WTC11 (cell line): Measurements from ENCODE around the gene WDSUB1. TPM values are rescaled to one million over a fixed set of nuclear protein-coding genes. Genes with fewer than 3 reads are reported as not detected.

Experiments used
- ATAC-seq: fragments of 200-7000 bp; cut with Tn5 transposase; 2 replicates; pipeline ENCODE4 v1.10.0; 2021; ENCODE audit warnings: mild to moderate bottlenecking, moderate library complexity
- CTCF ChIA-PET: fragments of 300-600 bp; sonication (Branson Sonifier 250); formaldehyde crosslinking; loops from one replicate; lab custom pipeline; 2021; ENCODE audit warnings: antibody characterized with exemption; lab: Charles Lee
- POLR2A ChIA-PET: fragments of 350-600 bp; sonication (Branson Sonifier 250); formaldehyde crosslinking; loops from one replicate; lab custom pipeline; 2021; ENCODE audit warnings: antibody characterized with exemption; lab: Charles Lee
- DNase-seq: peaks from one replicate; pipeline ENCODE4 v3.0.0; 2021; ENCODE audit warnings: low spot score
- H3K27ac Mint-ChIP-seq: 2 replicates; pipeline ENCODE4 v1.8.0; 2021; ENCODE audit warnings: mixed read lengths
- H3K27me3 Mint-ChIP-seq: 2 replicates; pipeline ENCODE4 v1.8.0; 2021; ENCODE audit warnings: low read depth, mild to moderate bottlenecking, moderate library complexity, mixed read lengths
- H3K36me3 Mint-ChIP-seq: 2 replicates; pipeline ENCODE4 v1.8.0; 2021; ENCODE audit warnings: mixed read lengths
- H3K4me1 Mint-ChIP-seq: 2 replicates; pipeline ENCODE4 v1.8.0; 2022; ENCODE audit warnings: mixed read lengths
- H3K4me3 Mint-ChIP-seq: 2 replicates; pipeline ENCODE4 v1.8.0; 2021; ENCODE audit warnings: mild to moderate bottlenecking, moderate library complexity, mixed read lengths
- H3K9me3 Mint-ChIP-seq: 2 replicates; pipeline ENCODE4 v1.8.0; 2021; ENCODE audit warnings: mixed read lengths
- CREM ChIP-seq: sonication (generic); formaldehyde crosslinking; IDR thresholded peaks from 2 replicates; pipeline ENCODE4 v1.8.1; 2022; ENCODE audit warnings: mild to moderate bottlenecking, missing genetic modification reagents, moderate library complexity
- EMX1 ChIP-seq: fragments of 250-450 bp; sonication (Bioruptor Pico); IDR thresholded peaks from 2 replicates; pipeline ENCODE4 v1.8.0; 2021; ENCODE audit warnings: mild to moderate bottlenecking
- ESRRA ChIP-seq: sonication (generic); formaldehyde crosslinking; IDR thresholded peaks from 2 replicates; pipeline ENCODE4 v1.8.1; 2022; ENCODE audit warnings: mild to moderate bottlenecking, missing genetic modification reagents, borderline replicate concordance
- FOXJ3 ChIP-seq: sonication (generic); formaldehyde crosslinking; IDR thresholded peaks from 2 replicates; pipeline ENCODE4 v1.9.0; 2021; ENCODE audit warnings: missing genetic modification reagents, mild to moderate bottlenecking, borderline replicate concordance
- GABPB1 ChIP-seq: sonication (generic); formaldehyde crosslinking; IDR thresholded peaks from 2 replicates; pipeline ENCODE4 v1.8.1; 2023; ENCODE audit warnings: mild to moderate bottlenecking, missing genetic modification reagents
- GRHL2 ChIP-seq: fragments of 250-450 bp; sonication (Bioruptor Pico); IDR thresholded peaks from 2 replicates; pipeline ENCODE4 v1.8.0; 2022; ENCODE audit warnings: mild to moderate bottlenecking, moderate library complexity; ENCODE audit not compliant: insufficient replicate concordance, severe bottlenecking
- RELA ChIP-seq: sonication (generic); formaldehyde crosslinking; IDR thresholded peaks from 2 replicates; pipeline ENCODE4 v1.8.1; 2022; ENCODE audit warnings: missing genetic modification reagents, mild to moderate bottlenecking, borderline replicate concordance
- TEAD4 ChIP-seq: sonication (generic); formaldehyde crosslinking; IDR thresholded peaks from 2 replicates; pipeline ENCODE4 v1.8.0; 2022; ENCODE audit warnings: mild to moderate bottlenecking, missing genetic modification reagents
- ZBTB21 ChIP-seq: sonication (generic); formaldehyde crosslinking; IDR thresholded peaks from 2 replicates; pipeline ENCODE4 v1.8.1; 2023; ENCODE audit warnings: mild to moderate bottlenecking, missing genetic modification reagents, borderline replicate concordance
- ZNF317 ChIP-seq: sonication (generic); formaldehyde crosslinking; IDR thresholded peaks from 2 replicates; pipeline ENCODE4 v1.8.1; 2023; ENCODE audit warnings: low read depth, mild to moderate bottlenecking, moderate library complexity, missing genetic modification reagents, borderline replicate concordance
- total RNA-seq: library from RNA; stranded (reverse); gene quantifications from 3 replicates; pipeline ENCODE4 v1.2.3, GENCODE V29; 2021
- TF ChIP-seq, protein P1 (sequence below): sonication (generic); formaldehyde crosslinking; IDR thresholded peaks from 2 replicates; pipeline ENCODE4 v1.8.1; 2023; ENCODE audit warnings: mild to moderate bottlenecking, missing genetic modification reagents
- TF ChIP-seq, protein P2 (sequence below): fragments of 200-600 bp; IDR thresholded peaks from 2 replicates; pipeline ENCODE4 v1.8.0; 2022; ENCODE audit warnings: antibody characterized with exemption
- TF ChIP-seq, protein P3 (sequence below): sonication (generic); formaldehyde crosslinking; IDR thresholded peaks from 2 replicates; pipeline ENCODE4 v1.8.0; 2023; ENCODE audit warnings: missing genetic modification reagents
- TF ChIP-seq, protein P4 (sequence below): sonication (generic); formaldehyde crosslinking; conservative IDR thresholded peaks from 2 replicates; pipeline ENCODE4 v1.8.1; 2023; ENCODE audit warnings: mild to moderate bottlenecking, low read depth, missing genetic modification reagents, moderate library complexity
- TF ChIP-seq, protein P5 (sequence below): sonication (generic); formaldehyde crosslinking; IDR thresholded peaks from 2 replicates; pipeline ENCODE4 v1.8.1; 2022; ENCODE audit warnings: low read depth, mild to moderate bottlenecking, moderate library complexity, missing genetic modification reagents, borderline replicate concordance
- TF ChIP-seq, protein P6 (sequence below): sonication (generic); formaldehyde crosslinking; conservative IDR thresholded peaks from 2 replicates; pipeline ENCODE4 v1.8.1; 2022; ENCODE audit warnings: mild to moderate bottlenecking, missing genetic modification reagents

The WDSUB1 gene
- total RNA-seq, 1 experiment from 2014 or later: 5.8 TPM

DNA sequence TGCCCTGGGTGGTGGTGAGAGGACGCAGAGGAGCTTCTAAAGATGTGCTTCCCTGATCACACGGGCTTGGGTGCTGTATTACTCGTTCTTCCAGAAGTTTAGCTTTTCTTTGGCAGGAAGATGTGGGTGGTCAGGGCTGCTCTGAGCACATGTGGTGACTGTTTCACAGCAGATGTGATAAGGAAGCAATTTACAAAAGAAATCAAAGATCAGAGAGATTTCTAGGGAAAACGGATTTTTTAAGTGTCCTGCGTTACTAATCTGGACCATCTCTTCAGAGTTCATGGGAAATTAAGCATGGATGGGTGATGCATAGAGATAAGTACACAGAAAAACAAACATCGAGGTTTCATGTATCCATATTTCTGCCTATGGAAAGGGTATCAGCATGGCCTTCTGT, 99.4 kb downstream of the WDSUB1 start:
- TF ChIP-seq RELA (CRISPR knock-in tag) (no peak), ZBTB21 (CRISPR knock-in tag) (no peak), GRHL2 (CRISPR knock-in tag) (no peak), FOXJ3 (CRISPR knock-in tag) (no peak)
- TF ChIP-seq, protein P1, sequence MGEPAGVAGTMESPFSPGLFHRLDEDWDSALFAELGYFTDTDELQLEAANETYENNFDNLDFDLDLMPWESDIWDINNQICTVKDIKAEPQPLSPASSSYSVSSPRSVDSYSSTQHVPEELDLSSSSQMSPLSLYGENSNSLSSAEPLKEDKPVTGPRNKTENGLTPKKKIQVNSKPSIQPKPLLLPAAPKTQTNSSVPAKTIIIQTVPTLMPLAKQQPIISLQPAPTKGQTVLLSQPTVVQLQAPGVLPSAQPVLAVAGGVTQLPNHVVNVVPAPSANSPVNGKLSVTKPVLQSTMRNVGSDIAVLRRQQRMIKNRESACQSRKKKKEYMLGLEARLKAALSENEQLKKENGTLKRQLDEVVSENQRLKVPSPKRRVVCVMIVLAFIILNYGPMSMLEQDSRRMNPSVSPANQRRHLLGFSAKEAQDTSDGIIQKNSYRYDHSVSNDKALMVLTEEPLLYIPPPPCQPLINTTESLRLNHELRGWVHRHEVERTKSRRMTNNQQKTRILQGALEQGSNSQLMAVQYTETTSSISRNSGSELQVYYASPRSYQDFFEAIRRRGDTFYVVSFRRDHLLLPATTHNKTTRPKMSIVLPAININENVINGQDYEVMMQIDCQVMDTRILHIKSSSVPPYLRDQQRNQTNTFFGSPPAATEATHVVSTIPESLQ (CRISPR knock-in tag): no peak
- TF ChIP-seq, protein P2, sequence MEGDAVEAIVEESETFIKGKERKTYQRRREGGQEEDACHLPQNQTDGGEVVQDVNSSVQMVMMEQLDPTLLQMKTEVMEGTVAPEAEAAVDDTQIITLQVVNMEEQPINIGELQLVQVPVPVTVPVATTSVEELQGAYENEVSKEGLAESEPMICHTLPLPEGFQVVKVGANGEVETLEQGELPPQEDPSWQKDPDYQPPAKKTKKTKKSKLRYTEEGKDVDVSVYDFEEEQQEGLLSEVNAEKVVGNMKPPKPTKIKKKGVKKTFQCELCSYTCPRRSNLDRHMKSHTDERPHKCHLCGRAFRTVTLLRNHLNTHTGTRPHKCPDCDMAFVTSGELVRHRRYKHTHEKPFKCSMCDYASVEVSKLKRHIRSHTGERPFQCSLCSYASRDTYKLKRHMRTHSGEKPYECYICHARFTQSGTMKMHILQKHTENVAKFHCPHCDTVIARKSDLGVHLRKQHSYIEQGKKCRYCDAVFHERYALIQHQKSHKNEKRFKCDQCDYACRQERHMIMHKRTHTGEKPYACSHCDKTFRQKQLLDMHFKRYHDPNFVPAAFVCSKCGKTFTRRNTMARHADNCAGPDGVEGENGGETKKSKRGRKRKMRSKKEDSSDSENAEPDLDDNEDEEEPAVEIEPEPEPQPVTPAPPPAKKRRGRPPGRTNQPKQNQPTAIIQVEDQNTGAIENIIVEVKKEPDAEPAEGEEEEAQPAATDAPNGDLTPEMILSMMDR: no peak
- TF ChIP-seq, protein P3, sequence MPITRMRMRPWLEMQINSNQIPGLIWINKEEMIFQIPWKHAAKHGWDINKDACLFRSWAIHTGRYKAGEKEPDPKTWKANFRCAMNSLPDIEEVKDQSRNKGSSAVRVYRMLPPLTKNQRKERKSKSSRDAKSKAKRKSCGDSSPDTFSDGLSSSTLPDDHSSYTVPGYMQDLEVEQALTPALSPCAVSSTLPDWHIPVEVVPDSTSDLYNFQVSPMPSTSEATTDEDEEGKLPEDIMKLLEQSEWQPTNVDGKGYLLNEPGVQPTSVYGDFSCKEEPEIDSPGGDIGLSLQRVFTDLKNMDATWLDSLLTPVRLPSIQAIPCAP: no peak
- TF ChIP-seq, protein P4, sequence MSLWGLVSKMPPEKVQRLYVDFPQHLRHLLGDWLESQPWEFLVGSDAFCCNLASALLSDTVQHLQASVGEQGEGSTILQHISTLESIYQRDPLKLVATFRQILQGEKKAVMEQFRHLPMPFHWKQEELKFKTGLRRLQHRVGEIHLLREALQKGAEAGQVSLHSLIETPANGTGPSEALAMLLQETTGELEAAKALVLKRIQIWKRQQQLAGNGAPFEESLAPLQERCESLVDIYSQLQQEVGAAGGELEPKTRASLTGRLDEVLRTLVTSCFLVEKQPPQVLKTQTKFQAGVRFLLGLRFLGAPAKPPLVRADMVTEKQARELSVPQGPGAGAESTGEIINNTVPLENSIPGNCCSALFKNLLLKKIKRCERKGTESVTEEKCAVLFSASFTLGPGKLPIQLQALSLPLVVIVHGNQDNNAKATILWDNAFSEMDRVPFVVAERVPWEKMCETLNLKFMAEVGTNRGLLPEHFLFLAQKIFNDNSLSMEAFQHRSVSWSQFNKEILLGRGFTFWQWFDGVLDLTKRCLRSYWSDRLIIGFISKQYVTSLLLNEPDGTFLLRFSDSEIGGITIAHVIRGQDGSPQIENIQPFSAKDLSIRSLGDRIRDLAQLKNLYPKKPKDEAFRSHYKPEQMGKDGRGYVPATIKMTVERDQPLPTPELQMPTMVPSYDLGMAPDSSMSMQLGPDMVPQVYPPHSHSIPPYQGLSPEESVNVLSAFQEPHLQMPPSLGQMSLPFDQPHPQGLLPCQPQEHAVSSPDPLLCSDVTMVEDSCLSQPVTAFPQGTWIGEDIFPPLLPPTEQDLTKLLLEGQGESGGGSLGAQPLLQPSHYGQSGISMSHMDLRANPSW (CRISPR knock-in tag): no peak
- ATAC-seq (no peak), DNase-seq (no peak)
- POLR2A ChIA-PET: no interaction called here
- peak overlapping the region; percentile 88; the same call in 1 of the 2 replicates for H3K27ac Mint-ChIP-seq
- no peaks in the 10 kb centered on the region for H3K27me3 Mint-ChIP-seq
- CTCF ChIA-PET: interaction anchor here (0.9 to 1.4 kb wide), 3 partner anchors 9 to 100 kb away, joined by 3 read pairs; partner anchors contain the start of gene WDSUB1
- H3K4me3 Mint-ChIP-seq: no peak overlapping the region
- peaks cover 4% of the 10 kb centered on the region; the same call in 1 of the 2 replicates for H3K4me1 Mint-ChIP-seq
- no peaks in the 10 kb centered on the region for H3K9me3 Mint-ChIP-seq
- H3K36me3 Mint-ChIP-seq: peaks cover 3% of the 10 kb centered on the region

DNA sequence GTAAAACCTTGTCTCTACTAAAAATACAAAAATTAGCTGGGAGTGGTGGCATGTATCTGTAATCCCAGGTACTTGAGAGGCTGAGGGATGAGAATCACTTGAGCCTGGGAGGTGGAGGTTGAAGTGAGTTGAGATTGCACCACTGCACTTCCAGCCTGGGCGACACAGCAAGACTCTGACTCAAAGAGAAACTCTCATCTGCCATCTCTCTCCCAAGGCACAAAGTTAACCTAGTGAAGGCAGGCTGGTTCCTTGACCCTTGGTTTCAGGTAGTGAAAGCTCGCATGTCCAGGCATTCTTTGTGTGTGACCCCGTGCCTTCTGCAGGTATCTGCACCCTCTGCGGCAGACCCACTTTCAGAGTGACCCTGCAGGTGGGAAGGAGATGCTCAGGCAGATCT, 100.0 kb downstream of the WDSUB1 start:
- CTCF ChIA-PET: interaction anchor here (0.9 to 1.5 kb wide), 4 partner anchors 10 to 100 kb away, joined by 3 read pairs; partner anchors contain the start of gene WDSUB1
- POLR2A ChIA-PET: no interaction called here
- Mint-ChIP-seq H3K36me3 (peaks cover 3% of the 10 kb centered on the region), H3K9me3 (no peaks in the 10 kb centered on the region), H3K27me3 (no peaks in the 10 kb centered on the region), H3K4me1 (peaks cover 4% of the 10 kb centered on the region; the same call in 1 of the 2 replicates), H3K27ac (no peak overlapping the region), H3K4me3 (no peak overlapping the region)
- DNase-seq (no peak), ATAC-seq (no peak)
- TF ChIP-seq, protein P3: no peak
- no peak for TF ChIP-seq EMX1 (CRISPR knock-in tag)
- TF ChIP-seq, protein P5, sequence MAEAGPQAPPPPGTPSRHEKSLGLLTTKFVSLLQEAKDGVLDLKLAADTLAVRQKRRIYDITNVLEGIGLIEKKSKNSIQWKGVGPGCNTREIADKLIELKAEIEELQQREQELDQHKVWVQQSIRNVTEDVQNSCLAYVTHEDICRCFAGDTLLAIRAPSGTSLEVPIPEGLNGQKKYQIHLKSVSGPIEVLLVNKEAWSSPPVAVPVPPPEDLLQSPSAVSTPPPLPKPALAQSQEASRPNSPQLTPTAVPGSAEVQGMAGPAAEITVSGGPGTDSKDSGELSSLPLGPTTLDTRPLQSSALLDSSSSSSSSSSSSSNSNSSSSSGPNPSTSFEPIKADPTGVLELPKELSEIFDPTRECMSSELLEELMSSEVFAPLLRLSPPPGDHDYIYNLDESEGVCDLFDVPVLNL (CRISPR knock-in tag): no peak
- no peak for TF ChIP-seq CREM
- no peak for TF ChIP-seq TEAD4 (CRISPR knock-in tag)
- TF ChIP-seq ESRRA (CRISPR knock-in tag): no peak
- TF ChIP-seq GABPB1 (CRISPR knock-in tag): no peak
- TF ChIP-seq, protein P6, sequence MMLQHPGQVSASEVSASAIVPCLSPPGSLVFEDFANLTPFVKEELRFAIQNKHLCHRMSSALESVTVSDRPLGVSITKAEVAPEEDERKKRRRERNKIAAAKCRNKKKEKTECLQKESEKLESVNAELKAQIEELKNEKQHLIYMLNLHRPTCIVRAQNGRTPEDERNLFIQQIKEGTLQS (CRISPR knock-in tag): no peak
- TF ChIP-seq ZNF317 (CRISPR knock-in tag): no peak
